ENCODE measurements around the gene SMPD2. TPM values are rescaled to one million over a fixed set of nuclear protein-coding genes. Genes with fewer than 3 reads are reported as not detected.

Gene SMPD2
- total and polyA plus RNA-seq, 9 donors, result 7.7 to 21.7 (median 8.9) TPM

DNA sequence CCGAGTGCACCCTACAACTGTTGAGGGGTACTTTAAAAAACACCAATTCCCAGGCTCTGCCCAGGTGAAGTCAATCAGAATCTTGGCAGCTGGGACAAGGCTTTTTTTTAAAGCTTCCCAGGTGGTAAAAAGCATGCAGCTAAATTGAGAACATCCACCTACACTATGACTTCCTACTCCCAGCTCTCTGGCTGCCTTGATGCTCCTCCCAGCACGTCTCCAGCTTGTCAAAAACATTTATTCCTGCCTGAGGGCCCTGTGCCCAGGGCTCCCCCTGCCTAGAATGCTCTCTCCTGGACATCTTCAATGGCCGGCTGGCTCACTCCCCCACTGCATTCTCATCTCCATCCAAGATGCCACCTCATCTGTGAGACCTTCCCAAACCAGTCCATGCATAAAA, 32.6 kb downstream of the SMPD2 start:
- Histone ChIP-seq H3K4me1 (ENCODE audit: insufficient read depth) (peaks cover 2% of the 10 kb centered on the region), H3K4me3 (no peak overlapping the region), H3K36me3 (no peaks in the 10 kb centered on the region), H3K27me3 (no peaks in the 10 kb centered on the region), H3K27ac (no peak overlapping the region), H3K9me3 (no peaks in the 10 kb centered on the region)
- TF ChIP-seq POLR2A (IDR thresholded peaks at IDR 0.05) (no peak), EP300 (IDR thresholded peaks at IDR 0.05) (no peak)
- TF ChIP-seq, protein P1, sequence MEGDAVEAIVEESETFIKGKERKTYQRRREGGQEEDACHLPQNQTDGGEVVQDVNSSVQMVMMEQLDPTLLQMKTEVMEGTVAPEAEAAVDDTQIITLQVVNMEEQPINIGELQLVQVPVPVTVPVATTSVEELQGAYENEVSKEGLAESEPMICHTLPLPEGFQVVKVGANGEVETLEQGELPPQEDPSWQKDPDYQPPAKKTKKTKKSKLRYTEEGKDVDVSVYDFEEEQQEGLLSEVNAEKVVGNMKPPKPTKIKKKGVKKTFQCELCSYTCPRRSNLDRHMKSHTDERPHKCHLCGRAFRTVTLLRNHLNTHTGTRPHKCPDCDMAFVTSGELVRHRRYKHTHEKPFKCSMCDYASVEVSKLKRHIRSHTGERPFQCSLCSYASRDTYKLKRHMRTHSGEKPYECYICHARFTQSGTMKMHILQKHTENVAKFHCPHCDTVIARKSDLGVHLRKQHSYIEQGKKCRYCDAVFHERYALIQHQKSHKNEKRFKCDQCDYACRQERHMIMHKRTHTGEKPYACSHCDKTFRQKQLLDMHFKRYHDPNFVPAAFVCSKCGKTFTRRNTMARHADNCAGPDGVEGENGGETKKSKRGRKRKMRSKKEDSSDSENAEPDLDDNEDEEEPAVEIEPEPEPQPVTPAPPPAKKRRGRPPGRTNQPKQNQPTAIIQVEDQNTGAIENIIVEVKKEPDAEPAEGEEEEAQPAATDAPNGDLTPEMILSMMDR (IDR thresholded peaks at IDR 0.05), result no peak
- intact Hi-C loops (cut with DNase I), result no loop called here
- 85 to 89% (median 88%) methylated on average over 3 of the region's 3 CpGs for WGBS, 3 donors
- no peak for DNase-seq

DNA sequence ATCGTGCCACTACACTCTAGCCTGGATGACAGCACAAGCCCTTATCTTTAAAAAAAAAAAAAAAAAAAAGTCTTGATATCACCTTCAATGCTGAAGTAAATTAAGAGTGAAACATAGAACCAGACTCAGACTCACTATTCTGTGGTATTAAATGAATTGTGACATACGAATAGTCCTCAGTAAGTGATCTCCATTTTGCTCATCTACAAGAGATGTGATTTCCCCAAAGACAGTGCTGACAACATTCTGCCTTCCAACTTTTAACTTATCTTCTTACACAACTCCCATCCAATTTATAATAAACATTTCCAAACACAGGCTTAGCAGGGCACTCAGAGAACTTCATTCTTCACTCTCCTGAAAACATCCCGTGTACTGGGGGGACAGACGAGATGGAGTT, 34.5 kb downstream of the SMPD2 start:
- H3K9me3 ChIP-seq, result no peaks in the 10 kb centered on the region
- peaks cover 6% of the 10 kb centered on the region for H3K4me1 ChIP-seq (ENCODE audit: insufficient read depth)
- intact Hi-C loops (cut with DNase I), result no loop called here
- H3K27ac ChIP-seq, result no peak overlapping the region
- no peak overlapping the region for H3K4me3 ChIP-seq
- 88 to 92% (median 89%) methylated on average over 4 of the region's 4 CpGs for WGBS, 3 donors
- H3K27me3 ChIP-seq, result no peaks in the 10 kb centered on the region
- no peak for TF ChIP-seq POLR2A (IDR thresholded peaks at IDR 0.05)
- no peak for TF ChIP-seq EP300 (IDR thresholded peaks at IDR 0.05)
- TF ChIP-seq, protein P1 (IDR thresholded peaks at IDR 0.05), result no peak
- DNase-seq, result no peak
- H3K36me3 ChIP-seq, result no peaks in the 10 kb centered on the region

DNA sequence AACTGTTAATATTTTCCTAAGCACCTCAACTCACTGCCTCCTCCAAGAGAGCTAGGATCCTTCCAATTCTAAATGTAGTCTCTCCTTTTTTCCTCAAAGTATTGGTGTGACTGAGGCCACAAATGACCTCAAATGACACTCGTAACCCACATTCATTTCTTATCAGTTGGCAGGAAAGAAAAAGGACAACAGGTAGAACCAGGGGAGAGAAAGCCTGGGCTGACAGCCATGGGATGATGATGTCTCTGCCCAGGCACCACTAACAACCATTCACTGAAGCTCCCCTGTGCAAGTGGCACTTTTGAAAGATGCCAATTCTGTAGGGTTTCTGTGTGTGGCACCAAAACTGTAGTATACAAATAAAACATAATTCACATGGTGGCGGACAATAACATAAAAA, 35.1 kb downstream of the SMPD2 start:
- Histone ChIP-seq H3K9me3 (no peaks in the 10 kb centered on the region), H3K36me3 (no peaks in the 10 kb centered on the region), H3K27me3 (no peaks in the 10 kb centered on the region), H3K4me1 (ENCODE audit: insufficient read depth) (peaks cover 6% of the 10 kb centered on the region), H3K4me3 (no peak overlapping the region), H3K27ac (no peak overlapping the region)
- 89 to 94% (median 93%) methylated on average over 2 of the region's 2 CpGs for WGBS, 3 donors
- no peak for DNase-seq
- TF ChIP-seq, protein P1 (IDR thresholded peaks at IDR 0.05), result no peak
- TF ChIP-seq EP300 (IDR thresholded peaks at IDR 0.05), result no peak
- no peak for TF ChIP-seq POLR2A (IDR thresholded peaks at IDR 0.05)
- intact Hi-C loops (cut with DNase I), result no loop called here

DNA sequence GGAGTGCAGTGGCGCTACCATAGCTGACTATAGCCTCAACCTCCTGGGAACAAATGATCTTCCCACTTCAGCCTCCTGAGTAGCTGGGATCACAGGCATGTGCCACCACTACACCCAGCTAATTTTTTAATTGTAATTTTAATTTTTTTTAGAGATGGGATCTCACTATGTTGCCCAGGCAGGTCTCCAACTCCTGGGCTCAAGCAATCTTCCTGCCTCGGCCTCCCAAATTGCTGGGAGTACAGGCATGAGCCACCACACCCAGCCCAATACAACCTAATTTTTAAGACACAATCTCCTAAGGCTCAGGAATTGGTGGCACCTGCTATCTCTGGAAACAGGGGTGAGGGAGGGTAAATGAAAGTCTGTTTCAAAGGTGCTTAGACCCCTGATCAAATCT, 36.7 kb downstream of the SMPD2 start:
- H3K36me3 ChIP-seq, result no peaks in the 10 kb centered on the region

DNA sequence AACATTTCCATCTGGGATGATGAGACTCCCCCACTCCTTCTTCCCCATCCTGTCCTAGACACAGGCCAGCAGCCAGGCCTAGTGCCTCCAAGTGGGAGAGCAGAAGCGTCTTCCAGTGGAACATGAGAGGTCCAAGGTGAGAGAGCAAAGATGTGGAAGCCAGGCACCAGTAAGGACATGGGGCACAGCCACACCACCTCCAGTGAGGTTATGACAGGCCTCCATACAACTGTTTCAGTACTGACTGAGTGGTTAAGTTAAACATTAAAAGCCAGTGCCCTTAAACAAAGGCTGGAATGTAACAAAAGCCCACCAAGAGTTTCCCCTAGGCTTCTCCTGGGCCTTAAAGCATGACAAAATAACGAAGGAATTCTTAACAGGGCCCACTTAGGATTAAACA, 37.2 kb downstream of the SMPD2 start:
- peaks cover 11% of the 10 kb centered on the region for H3K4me1 ChIP-seq (ENCODE audit: insufficient read depth)
- no peaks in the 10 kb centered on the region for H3K9me3 ChIP-seq

More for the DNA sequence above, 36.7 kb downstream of the SMPD2 start:
- no peak for DNase-seq
- no peaks in the 10 kb centered on the region for H3K27me3 ChIP-seq
- no peaks in the 10 kb centered on the region for H3K9me3 ChIP-seq
- peaks cover 10% of the 10 kb centered on the region for H3K4me1 ChIP-seq (ENCODE audit: insufficient read depth)
- TF ChIP-seq EP300 (IDR thresholded peaks at IDR 0.05), result no peak
- H3K4me3 ChIP-seq, result no peak overlapping the region
- intact Hi-C loops (cut with DNase I), result no loop called here
- 96 to 97% (median 97%) methylated on average over 2 of the region's 2 CpGs for WGBS, 3 donors
- no peak overlapping the region for H3K27ac ChIP-seq

More for the DNA sequence above, 37.2 kb downstream of the SMPD2 start:
- Histone ChIP-seq H3K4me3 (no peak overlapping the region), H3K27ac (no peak overlapping the region), H3K36me3 (no peaks in the 10 kb centered on the region), H3K27me3 (no peaks in the 10 kb centered on the region)
- no peak for TF ChIP-seq POLR2A (IDR thresholded peaks at IDR 0.05)
- TF ChIP-seq, protein P1 (IDR thresholded peaks at IDR 0.05), result no peak
- intact Hi-C loops (cut with DNase I), result no loop called here
- no peak for DNase-seq
- WGBS, 3 donors, result 60 to 74% (median 74%) methylated on average over 2 of the region's 2 CpGs

All from ovary (tissue), 9 donors.